ENCODE results near the gene QRFP. TPM values are rescaled to one million over a fixed set of nuclear protein-coding genes. Genes with fewer than 3 reads are reported as not detected.

Gene QRFP
- polyA plus RNA-seq, 1 donor from 2014 or later, result not detected

GRCh38 chr9:130857864-130858738 is 38.5 kb downstream of the QRFP start:
- Histone ChIP-seq H2AFZ (ENCODE audit: low read depth, low read length) (no peak overlapping the region), H3K4me3 (ENCODE audit: low read length) (no peak overlapping the region), H3K9me2 (ENCODE audit: insufficient read depth, low read length) (no peaks in the 10 kb centered on the region), H3K9ac (ENCODE audit: low read length) (no peak overlapping the region), H3K27ac (ENCODE audit: low read length) (no peak overlapping the region), H3K27me3 (ENCODE audit: insufficient read depth, low read depth, low read length) (no peaks in the 10 kb centered on the region), H3K79me2 (replicated peaks; ENCODE audit: insufficient read depth, low read length) (peaks cover 17% of the 10 kb centered on the region), H3K9me3 (ENCODE audit: low read length) (no peaks in the 10 kb centered on the region), H4K20me1 (ENCODE audit: insufficient read depth) (peaks cover 5% of the 10 kb centered on the region), H3K4me2 (ENCODE audit: low read length) (no peak overlapping the region), H3K36me3 (ENCODE audit: insufficient read depth, low read length) (peaks cover 8% of the 10 kb centered on the region), H3F3A (ENCODE audit: insufficient read depth, low read length, poor library complexity, severe bottlenecking) (no peaks in the 10 kb centered on the region)
- TF ChIP-seq RAD21 (conservative IDR thresholded peaks at IDR 0.05) (no peak), EZH2 (IDR thresholded peaks at IDR 0.05; ENCODE audit: borderline replicate concordance, insufficient read depth, low read length, poor library complexity, severe bottlenecking) (no peak), POLR2AphosphoS5 (IDR thresholded peaks at IDR 0.05) (no peak), CTCF (IDR thresholded peaks at IDR 0.05; ENCODE audit: poor library complexity, severe bottlenecking) (no peak), REST (IDR thresholded peaks at IDR 0.05; ENCODE audit: borderline replicate concordance) (no peak), SMC3 (conservative IDR thresholded peaks at IDR 0.05; ENCODE audit: poor library complexity) (no peak)

GRCh38 chr9:130856474-130856873 is 40.1 kb downstream of the QRFP start:
- Histone ChIP-seq H3F3A (ENCODE audit: insufficient read depth, low read length, poor library complexity, severe bottlenecking) (no peaks in the 10 kb centered on the region), H2AFZ (ENCODE audit: low read depth, low read length) (no peak overlapping the region), H3K27me3 (ENCODE audit: insufficient read depth, low read depth, low read length) (no peaks in the 10 kb centered on the region), H4K20me1 (ENCODE audit: insufficient read depth) (peaks cover 9% of the 10 kb centered on the region), H3K9ac (ENCODE audit: low read length) (no peak overlapping the region), H3K4me2 (ENCODE audit: low read length) (no peak overlapping the region), H3K9me2 (ENCODE audit: insufficient read depth, low read length) (no peaks in the 10 kb centered on the region), H3K79me2 (replicated peaks; ENCODE audit: insufficient read depth, low read length) (peaks cover 23% of the 10 kb centered on the region), H3K27ac (ENCODE audit: low read length) (no peak overlapping the region), H3K4me3 (ENCODE audit: low read length) (no peak overlapping the region), H3K36me3 (ENCODE audit: insufficient read depth, low read length) (peaks cover 4% of the 10 kb centered on the region), H3K9me3 (ENCODE audit: low read length) (no peaks in the 10 kb centered on the region)
- TF ChIP-seq EP300 (conservative IDR thresholded peaks at IDR 0.05; ENCODE audit: poor library complexity, severe bottlenecking) (no peak), REST (IDR thresholded peaks at IDR 0.05; ENCODE audit: borderline replicate concordance) (no peak), MXI1 (conservative IDR thresholded peaks at IDR 0.05; ENCODE audit: poor library complexity, severe bottlenecking) (no peak), EZH2 (IDR thresholded peaks at IDR 0.05; ENCODE audit: borderline replicate concordance, insufficient read depth, low read length, poor library complexity, severe bottlenecking) (no peak), POLR2AphosphoS5 (IDR thresholded peaks at IDR 0.05) (no peak), SMC3 (conservative IDR thresholded peaks at IDR 0.05; ENCODE audit: poor library complexity) (no peak), CTCF (IDR thresholded peaks at IDR 0.05; ENCODE audit: poor library complexity, severe bottlenecking) (no peak), RAD21 (conservative IDR thresholded peaks at IDR 0.05) (no peak), TAF1 (IDR thresholded peaks at IDR 0.05; ENCODE audit: low read depth) (no peak)

All from neural cell (in vitro differentiated cells).